SU-DHL-6 (cell line): Measurements from ENCODE around the gene LRRC37A3.
"Not testable (repeated sequence)": the region's sequence is repeated elsewhere in the genome, so short reads cannot be mapped to it uniquely, and the experiment has no call there.

Experiments
- EZH2phosphoT487 ChIP-seq: fragments of 200-600 bp; sonication (generic), shearing (Covaris generic); conservative IDR thresholded peaks from 2 replicates; pipeline ENCODE4 v1.6.1; 2018; ENCODE audit warnings: mild to moderate bottlenecking, antibody characterized with exemption, low read length, moderate library complexity, mixed read lengths
- TF ChIP-seq, protein P1 (sequence below): fragments of 200-600 bp; sonication (generic); IDR thresholded peaks from one replicate; pipeline ENCODE4 v1.5.1; 2017; ENCODE audit warnings: antibody characterized with exemption, mild to moderate bottlenecking, low read length, moderate library complexity; ENCODE audit not compliant: insufficient read depth, poor library complexity, severe bottlenecking

GRCh38 chr17:64932850-64933249, 13.6 kb upstream of the LRRC37A3 start:
- TF ChIP-seq, protein P1, sequence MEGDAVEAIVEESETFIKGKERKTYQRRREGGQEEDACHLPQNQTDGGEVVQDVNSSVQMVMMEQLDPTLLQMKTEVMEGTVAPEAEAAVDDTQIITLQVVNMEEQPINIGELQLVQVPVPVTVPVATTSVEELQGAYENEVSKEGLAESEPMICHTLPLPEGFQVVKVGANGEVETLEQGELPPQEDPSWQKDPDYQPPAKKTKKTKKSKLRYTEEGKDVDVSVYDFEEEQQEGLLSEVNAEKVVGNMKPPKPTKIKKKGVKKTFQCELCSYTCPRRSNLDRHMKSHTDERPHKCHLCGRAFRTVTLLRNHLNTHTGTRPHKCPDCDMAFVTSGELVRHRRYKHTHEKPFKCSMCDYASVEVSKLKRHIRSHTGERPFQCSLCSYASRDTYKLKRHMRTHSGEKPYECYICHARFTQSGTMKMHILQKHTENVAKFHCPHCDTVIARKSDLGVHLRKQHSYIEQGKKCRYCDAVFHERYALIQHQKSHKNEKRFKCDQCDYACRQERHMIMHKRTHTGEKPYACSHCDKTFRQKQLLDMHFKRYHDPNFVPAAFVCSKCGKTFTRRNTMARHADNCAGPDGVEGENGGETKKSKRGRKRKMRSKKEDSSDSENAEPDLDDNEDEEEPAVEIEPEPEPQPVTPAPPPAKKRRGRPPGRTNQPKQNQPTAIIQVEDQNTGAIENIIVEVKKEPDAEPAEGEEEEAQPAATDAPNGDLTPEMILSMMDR = not testable (repeated sequence)
- TF ChIP-seq EZH2phosphoT487 = not testable (repeated sequence)
